ENCODE measurements around the gene LDB2.

DNA sequence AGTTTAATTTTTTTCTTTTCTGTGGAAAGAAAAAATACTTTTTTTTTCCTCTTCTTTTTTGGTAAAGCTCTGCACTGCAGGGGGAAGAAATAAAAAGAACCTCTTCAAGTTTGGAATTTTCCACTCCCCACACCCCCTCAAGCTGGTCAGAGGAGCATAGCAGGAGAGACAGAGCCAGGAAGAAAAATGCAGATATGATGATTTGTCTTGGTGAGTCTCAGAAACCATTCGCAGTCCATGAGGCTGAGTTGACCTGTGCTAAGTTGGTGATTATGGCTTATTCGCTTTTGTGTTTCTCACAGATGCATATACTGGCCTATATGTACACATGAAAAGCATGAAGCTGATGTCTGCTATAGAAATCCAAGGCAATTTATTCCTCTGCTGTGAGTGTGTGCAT, 205.9 kb downstream of the LDB2 start:
- TF ChIP-seq, protein P1, sequence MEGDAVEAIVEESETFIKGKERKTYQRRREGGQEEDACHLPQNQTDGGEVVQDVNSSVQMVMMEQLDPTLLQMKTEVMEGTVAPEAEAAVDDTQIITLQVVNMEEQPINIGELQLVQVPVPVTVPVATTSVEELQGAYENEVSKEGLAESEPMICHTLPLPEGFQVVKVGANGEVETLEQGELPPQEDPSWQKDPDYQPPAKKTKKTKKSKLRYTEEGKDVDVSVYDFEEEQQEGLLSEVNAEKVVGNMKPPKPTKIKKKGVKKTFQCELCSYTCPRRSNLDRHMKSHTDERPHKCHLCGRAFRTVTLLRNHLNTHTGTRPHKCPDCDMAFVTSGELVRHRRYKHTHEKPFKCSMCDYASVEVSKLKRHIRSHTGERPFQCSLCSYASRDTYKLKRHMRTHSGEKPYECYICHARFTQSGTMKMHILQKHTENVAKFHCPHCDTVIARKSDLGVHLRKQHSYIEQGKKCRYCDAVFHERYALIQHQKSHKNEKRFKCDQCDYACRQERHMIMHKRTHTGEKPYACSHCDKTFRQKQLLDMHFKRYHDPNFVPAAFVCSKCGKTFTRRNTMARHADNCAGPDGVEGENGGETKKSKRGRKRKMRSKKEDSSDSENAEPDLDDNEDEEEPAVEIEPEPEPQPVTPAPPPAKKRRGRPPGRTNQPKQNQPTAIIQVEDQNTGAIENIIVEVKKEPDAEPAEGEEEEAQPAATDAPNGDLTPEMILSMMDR (conservative IDR thresholded peaks at IDR 0.05; ENCODE audit: low read depth in 2 of 2): no peak
- TF ChIP-seq, protein P2, sequence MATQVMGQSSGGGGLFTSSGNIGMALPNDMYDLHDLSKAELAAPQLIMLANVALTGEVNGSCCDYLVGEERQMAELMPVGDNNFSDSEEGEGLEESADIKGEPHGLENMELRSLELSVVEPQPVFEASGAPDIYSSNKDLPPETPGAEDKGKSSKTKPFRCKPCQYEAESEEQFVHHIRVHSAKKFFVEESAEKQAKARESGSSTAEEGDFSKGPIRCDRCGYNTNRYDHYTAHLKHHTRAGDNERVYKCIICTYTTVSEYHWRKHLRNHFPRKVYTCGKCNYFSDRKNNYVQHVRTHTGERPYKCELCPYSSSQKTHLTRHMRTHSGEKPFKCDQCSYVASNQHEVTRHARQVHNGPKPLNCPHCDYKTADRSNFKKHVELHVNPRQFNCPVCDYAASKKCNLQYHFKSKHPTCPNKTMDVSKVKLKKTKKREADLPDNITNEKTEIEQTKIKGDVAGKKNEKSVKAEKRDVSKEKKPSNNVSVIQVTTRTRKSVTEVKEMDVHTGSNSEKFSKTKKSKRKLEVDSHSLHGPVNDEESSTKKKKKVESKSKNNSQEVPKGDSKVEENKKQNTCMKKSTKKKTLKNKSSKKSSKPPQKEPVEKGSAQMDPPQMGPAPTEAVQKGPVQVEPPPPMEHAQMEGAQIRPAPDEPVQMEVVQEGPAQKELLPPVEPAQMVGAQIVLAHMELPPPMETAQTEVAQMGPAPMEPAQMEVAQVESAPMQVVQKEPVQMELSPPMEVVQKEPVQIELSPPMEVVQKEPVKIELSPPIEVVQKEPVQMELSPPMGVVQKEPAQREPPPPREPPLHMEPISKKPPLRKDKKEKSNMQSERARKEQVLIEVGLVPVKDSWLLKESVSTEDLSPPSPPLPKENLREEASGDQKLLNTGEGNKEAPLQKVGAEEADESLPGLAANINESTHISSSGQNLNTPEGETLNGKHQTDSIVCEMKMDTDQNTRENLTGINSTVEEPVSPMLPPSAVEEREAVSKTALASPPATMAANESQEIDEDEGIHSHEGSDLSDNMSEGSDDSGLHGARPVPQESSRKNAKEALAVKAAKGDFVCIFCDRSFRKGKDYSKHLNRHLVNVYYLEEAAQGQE (IDR thresholded peaks at IDR 0.05; ENCODE audit: unreplicated experiment): no peak
- no peak for TF ChIP-seq JUNB (IDR thresholded peaks at IDR 0.05; ENCODE audit: unreplicated experiment)
- TF ChIP-seq EZH2phosphoT487 (IDR thresholded peaks at IDR 0.05; ENCODE audit: unreplicated experiment): no peak
- TF ChIP-seq POLR2AphosphoS5 (IDR thresholded peaks at IDR 0.05; ENCODE audit: low read depth): no peak
- no peak for TF ChIP-seq CREB1 (CRISPR knock-in tag; IDR thresholded peaks at IDR 0.05; ENCODE audit: low read depth)
- TF ChIP-seq EZH2 (IDR thresholded peaks at IDR 0.05; ENCODE audit: low read depth, unreplicated experiment): no peak
- TF ChIP-seq NANOG (IDR thresholded peaks at IDR 0.05; ENCODE audit: borderline replicate concordance): no peak
